Renal cortex interstitium (tissue), 15 donors: Measurements from ENCODE around the gene TRANK1. TPM values are rescaled to one million over a fixed set of nuclear protein-coding genes. Genes with fewer than 3 reads are reported as not detected.
A peak's percentile ranks its signal among the peaks of the same experiment; 100 is the strongest.
"Not testable (repeated sequence)": the region's sequence is repeated elsewhere in the genome, so short reads cannot be mapped to it uniquely, and the experiment has no call there.

Experiments used
- DNase-seq, 11 donors: peaks; one replicate each; pipeline ENCODE4 v3.0.0-alpha.2; 2013; ENCODE audit warnings: low read depth in 9 of 11, low spot score in 4 of 11; ENCODE audit errors: extremely low read depth in 1 of 11
- long read RNA-seq, 16 experiments: transcript quantifications; one replicate each; lab custom pipeline, GENCODE V29; 2026
- polyA plus RNA-seq, 3 donors: library from polyadenylated mRNA; unstranded; fragments of 120-200 nt; gene quantifications; one replicate each; pipeline ENCODE4 v1.2.1, GENCODE V29; 2013; ENCODE audit not compliant: insufficient read length in 3 of 3

Gene TRANK1
- 10 to 100 TPM in 1 of 3 donors, 1 to 10 TPM in 2; 6.6 to 10.4 (median 8.8) TPM for polyA plus RNA-seq
- long read RNA-seq, donor 1: 0 reads
- long read RNA-seq, donor 2: 0 reads
- long read RNA-seq, donor 3: 0 reads
- long read RNA-seq, donor 4: 0 reads
- long read RNA-seq, donor 5: 0 reads
- long read RNA-seq, donor 6: 0 reads
- long read RNA-seq, donor 7: 0 reads
- long read RNA-seq, donor 8: 0 reads
- long read RNA-seq, donor 9: 0 reads
- long read RNA-seq, donor 10: 0 reads
- long read RNA-seq, donor 11: 0 reads
- long read RNA-seq, donor 12: 0 reads
- long read RNA-seq, donor 13: 0 reads
- long read RNA-seq, donor 14: 0 reads
- long read RNA-seq, donor 15: 0 reads
- long read RNA-seq, donor 16, partial matches to known transcripts: 75 of 100 reads
- long read RNA-seq, donor 16, other reads (novel, unspliced or antisense): 25 of 100 reads

DNA sequence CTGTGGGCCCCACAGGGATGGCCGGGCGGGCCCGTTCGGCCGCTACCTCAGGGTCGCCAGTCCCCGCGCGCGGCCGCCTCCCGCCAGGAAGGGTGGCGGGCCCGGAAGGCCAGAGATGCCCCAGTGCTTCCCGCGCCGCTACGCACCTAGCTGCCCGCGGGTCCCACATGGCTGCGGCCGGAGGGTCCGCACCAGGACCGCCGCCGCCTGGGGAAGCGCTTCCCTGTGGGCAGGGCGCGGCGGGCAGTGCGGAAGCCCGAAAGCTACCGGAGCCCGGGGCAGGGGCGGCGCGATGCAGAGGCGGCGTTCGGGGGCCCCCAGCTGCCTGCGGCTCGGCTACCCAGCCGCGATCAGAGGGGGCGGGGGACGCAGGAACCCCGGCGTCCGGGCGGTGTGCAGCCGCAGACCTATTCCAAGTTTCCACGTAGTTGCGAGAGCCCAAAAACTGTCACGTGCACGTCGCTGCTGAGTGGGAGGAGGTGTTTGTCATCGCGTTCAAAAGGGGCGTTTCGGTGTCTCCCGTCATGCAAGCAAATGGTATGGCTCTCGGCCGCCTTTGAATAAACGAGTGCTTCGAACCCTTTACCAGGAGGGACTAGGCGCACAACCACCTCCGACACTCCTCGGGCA is at the start of gene TRANK1:
Gene TRANK1 (minus strand): TSS at position 414 of the 630 bp plus-strand sequence. CDS start 245 bp downstream, at position 169.
- peak in 8 of 11 donors; percentile 46 to 65 (median 59) for DNase-seq

DNA sequence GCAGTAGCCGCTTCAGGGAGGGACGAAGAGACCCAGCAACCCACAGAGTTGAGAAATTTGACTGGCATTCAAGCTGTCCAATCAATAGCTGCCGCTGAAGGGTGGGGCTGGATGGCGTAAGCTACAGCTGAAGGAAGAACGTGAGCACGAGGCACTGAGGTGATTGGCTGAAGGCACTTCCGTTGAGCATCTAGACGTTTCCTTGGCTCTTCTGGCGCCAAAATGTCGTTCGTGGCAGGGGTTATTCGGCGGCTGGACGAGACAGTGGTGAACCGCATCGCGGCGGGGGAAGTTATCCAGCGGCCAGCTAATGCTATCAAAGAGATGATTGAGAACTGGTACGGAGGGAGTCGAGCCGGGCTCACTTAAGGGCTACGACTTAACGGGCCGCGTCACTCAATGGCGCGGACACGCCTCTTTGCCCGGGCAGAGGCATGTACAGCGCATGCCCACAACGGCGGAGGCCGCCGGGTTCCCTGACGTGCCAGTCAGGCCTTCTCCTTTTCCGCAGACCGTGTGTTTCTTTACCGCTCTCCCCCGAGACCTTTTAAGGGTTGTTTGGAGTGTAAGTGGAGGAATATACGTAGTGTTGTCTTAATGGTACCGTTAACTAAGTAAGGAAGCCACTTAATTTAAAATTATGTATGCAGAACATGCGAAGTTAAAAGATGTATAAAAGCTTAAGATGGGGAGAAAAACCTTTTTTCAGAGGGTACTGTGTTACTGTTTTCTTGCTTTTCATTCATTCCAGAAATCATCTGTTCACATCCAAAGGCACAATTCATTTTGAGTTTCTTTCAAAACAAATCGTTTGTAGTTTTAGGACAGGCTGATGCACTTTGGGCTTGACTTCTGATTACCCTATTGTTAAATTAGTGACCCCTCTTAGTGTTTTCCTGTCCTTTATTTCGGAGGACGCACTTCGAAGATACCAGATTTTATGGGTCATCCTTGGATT is 48.8 kb upstream of the TRANK1 start, which contains the start of gene MLH1:
Gene MLH1 (plus strand): TSS at position 193 of the 958 bp plus-strand sequence. CDS start 30 bp downstream, at position 223.
- DNase-seq: peak in 10 of 11 donors; percentile 100

- peak in 1 of 11 donors; percentile 100 for DNase-seq
These were observed 48.0 kb upstream of the TRANK1 start, which contains the start of gene EPM2AIP1 for GRCh38 chr3:36992806-36993325. Gene EPM2AIP1, minus strand, starts transcription at chr3:36993131. Its CDS starts 54 bp downstream, at chr3:36993077.

GRCh38 chr3:36991923-36992805 is 47.3 kb upstream of the TRANK1 start:
- peak in 6 of 11 donors; percentile 24 to 75 (median 32) for DNase-seq

- DNase-seq: no peak
These were observed 46.3 kb upstream of the TRANK1 start for GRCh38 chr3:36991147-36991546.

DNA sequence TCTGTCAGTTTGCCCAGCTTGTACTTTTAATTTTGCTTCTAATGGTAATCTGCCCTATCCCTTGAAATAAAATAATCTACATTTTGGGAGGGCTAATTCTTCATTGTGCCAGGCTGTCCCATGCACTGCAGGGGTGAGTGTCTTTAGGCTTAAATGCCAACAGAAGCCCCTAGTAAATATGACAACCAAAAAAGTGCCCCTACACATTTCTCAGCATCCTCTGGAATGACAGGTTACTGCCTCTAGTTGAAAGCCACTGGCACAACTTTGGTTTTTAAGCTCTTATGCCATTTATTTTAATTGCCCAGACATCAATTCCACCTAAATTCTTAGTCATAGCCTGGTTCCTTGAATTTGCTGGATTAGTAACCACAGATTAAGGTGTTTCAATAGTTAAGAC is 44.7 kb upstream of the TRANK1 start:
- no peak for DNase-seq

DNA sequence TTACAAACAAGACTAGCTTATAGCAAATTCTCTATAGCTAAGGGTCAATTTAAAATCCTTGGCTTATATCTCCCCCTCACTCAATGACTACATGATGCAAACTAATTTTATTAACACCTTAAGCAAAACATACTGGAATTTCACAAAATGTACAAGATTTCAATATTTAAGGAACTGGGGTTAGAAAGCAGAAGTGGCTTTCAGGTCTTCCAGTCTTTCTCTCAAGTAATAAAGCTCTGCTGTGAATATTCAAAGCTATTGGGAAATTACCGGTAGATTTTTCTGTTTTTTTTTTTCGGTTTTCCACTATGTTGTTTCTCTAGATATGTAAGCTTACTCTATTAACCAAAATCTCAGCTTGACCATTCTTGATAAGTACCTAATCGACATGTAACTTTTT is 44.2 kb upstream of the TRANK1 start:
- DNase-seq: no peak

GRCh38 chr3:36988356-36988755 is 43.5 kb upstream of the TRANK1 start:
- no peak for DNase-seq

DNA sequence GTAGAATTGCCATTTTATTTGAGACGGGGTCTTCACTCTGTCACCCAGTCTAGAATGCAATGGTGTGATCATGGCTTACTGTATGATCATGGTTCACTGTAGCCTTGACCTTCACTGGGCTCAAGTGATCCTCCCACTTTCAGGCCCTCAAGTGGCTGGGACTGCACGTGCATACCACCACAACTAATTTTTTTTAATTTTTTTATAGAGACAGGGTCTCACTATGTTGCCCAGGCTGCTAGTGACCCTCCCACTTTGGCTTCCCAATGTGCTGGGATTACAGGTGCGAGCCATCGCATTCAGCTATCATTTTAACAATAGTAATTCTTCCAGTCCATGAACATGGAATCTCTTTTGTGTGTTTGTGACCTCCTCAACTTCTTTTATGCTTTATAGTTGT is 36.2 kb upstream of the TRANK1 start:
- DNase-seq: no peak

GRCh38 chr3:36973139-36973538 is 28.3 kb upstream of the TRANK1 start:
- no peak for DNase-seq

GRCh38 chr3:36972163-36972562 is 27.3 kb upstream of the TRANK1 start:
- no peak for DNase-seq

DNA sequence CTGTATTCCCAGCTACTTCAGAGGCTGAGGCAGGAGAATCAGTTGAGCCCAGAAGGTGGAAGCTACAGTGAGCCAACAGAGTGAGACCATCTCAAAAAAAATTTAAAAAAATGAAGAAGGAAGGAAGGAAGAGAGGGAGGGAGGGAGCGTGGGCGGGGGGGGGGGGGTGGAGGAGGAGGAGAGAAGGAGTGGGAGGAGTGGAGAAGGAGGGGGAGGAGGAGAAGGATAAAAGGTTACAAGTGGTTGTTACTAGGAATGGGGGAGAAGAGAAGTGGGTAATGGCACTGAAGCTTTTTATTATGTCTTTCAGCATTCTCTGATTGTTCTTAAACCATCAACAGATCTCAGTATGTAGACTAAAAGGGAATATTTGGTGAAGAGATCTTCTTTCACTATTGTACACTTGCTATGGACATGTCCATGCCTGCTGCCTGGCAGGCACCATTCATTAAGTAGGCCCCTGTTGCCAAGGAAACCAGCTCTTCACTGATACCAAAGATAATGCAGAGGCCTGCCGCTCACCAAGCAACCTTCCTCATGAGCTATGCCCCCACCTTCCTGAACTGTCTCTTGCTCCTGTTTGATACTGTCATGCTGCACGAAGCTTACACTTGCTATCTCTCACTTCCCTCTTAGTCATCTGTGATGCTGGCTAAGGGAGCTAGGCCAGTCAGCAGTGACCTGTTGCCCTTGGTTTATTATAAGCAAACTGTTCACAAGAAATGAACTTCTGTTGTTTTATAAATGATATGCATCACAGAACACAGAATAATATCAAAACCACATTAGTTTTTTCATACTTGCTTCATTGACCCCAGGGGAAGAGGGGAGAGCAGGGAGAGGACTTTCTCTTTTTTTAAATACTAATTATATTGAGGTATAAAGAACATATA is 24.9 kb upstream of the TRANK1 start:
- DNase-seq: peak in 1 of 11 donors; percentile 40

DNA sequence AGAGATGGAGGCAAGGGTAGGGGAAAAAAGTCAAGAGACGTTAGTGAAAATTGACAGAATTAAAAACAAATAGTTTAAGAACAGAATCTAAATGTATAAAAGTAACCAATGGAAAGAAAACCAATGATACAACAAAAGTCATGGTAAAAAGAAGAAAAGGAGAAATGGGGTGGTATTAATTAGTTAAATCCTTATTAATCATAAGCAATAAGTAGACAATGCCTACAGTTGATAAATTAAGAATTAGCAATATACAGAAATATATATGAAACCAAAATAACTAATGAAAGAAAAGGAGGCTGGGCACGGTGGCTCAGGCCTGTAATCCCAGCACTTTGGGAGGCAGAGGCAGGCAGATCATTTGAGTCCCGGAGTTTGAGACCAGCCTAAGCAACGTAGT is 24.2 kb upstream of the TRANK1 start:
- DNase-seq: no peak

DNA sequence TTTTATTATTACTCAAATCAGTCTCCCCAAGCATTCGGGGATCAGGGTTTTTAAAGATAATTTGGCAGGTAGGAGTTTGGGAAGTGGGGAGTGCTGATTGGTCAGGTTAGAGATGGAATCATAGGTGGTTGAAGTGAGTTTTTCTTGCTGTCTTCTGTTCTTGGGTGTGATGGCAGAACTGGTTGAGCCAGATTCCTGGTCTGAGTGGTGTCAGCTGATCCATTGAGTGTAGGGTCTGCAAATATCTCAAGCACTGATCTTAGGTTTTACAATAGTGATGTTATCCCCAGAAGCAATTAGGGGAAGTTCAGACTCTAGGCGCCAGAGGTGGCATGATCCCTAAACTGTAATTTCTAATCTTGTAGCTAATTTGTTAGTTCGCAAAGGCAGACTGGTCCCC is 20.6 kb upstream of the TRANK1 start:
- no peak for DNase-seq

GRCh38 chr3:36964817-36965216 is 20.0 kb upstream of the TRANK1 start:
- DNase-seq: no peak

- DNase-seq: no peak
These were observed 19.5 kb upstream of the TRANK1 start for GRCh38 chr3:36964331-36964730.

DNA sequence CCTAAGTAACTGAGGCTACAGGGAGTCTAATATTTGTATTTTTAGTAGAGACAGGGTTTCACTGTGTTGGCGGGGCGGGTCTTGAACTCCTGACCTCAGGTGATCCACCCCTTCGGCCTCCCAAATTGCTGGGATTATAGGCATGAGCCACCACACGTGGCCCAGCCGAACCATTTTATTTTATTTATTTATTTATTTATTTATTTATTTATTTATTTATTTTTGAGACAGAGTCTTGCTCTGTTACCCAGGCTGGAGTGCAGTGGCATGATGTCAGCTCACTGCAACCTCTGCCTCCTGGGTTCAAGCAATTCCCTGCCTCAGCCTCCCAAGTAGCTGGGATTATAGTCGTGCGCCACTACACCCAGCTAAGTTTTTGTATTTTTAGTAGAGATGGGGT is 18.2 kb upstream of the TRANK1 start:
- not testable (repeated sequence) for DNase-seq
